Gastrocnemius medialis (tissue), 4 donors: ENCODE data around the gene FAM110A. TPM values are rescaled to one million over a fixed set of nuclear protein-coding genes. Genes with fewer than 3 reads are reported as not detected.

Source experiments
- ATAC-seq, 2 donors: fragments of 150-250 bp; one replicate each; pipeline ENCODE4 v1.9.1; 2016
- DNase-seq, 2 donors: peaks; one replicate each; pipeline ENCODE4 v3.0.0-alpha.2; 2019
- H3K27ac ChIP-seq, 4 donors: fragments of 200-600 bp; sonication (generic); 1 replicate in 1 of 4; 2 replicates in 3 of 4; pipeline ENCODE4 v1.5.1; 2016 to 2018; ENCODE audit warnings: mild to moderate bottlenecking in 2 of 4, moderate library complexity in 1 of 4
- H3K27me3 ChIP-seq, 3 donors: fragments of 200-600 bp; sonication (generic) in 2 of 3; 1 replicate in 1 of 3; 2 replicates in 2 of 3; pipeline versions ENCODE4 v1.5.1 to v1.6.0; 2016 to 2019; ENCODE audit warnings: mild to moderate bottlenecking in 1 of 3, moderate library complexity in 1 of 3
- H3K36me3 ChIP-seq, 2 donors: fragments of 200-600 bp; sonication (generic) in 1 of 2; one replicate each; pipeline ENCODE4 v1.5.1; 2017 to 2018
- H3K4me1 ChIP-seq, 2 donors: fragments of 200-600 bp; sonication (generic) in 1 of 2; one replicate each; pipeline ENCODE4 v1.5.1; 2016 to 2017; ENCODE audit warnings: mild to moderate bottlenecking in 2 of 2
- H3K4me3 ChIP-seq, 4 donors: fragments of 200-600 bp; sonication (generic) in 3 of 4; 1 replicate in 1 of 4; 2 replicates in 3 of 4; pipeline ENCODE4 v1.5.1; 2016 to 2019; ENCODE audit warnings: mild to moderate bottlenecking in 2 of 4
- H3K9me3 ChIP-seq, 3 donors: fragments of 200-600 bp; sonication (generic) in 2 of 3; 1 replicate in 1 of 3; 2 replicates in 2 of 3; pipeline ENCODE4 v1.5.1; 2016 to 2019
- CTCF ChIP-seq, 5 experiments: fragments of 450-650 bp in 3 of 5; fragments of 200-600 bp in 2 of 5; sonication (generic) in 2 of 5; IDR thresholded peaks in 4 of 5; conservative IDR thresholded peaks in 1 of 5; 1 replicate in 4 of 5; 2 replicates in 1 of 5; pipeline ENCODE4 v1.5.1; 2016 to 2019; ENCODE audit warnings: antibody characterized with exemption in 5 of 5, mild to moderate bottlenecking in 3 of 5, moderate library complexity in 3 of 5
- POLR2A ChIP-seq, 2 donors: fragments of 450-650 bp; IDR thresholded peaks; one replicate each; pipeline ENCODE4 v1.6.1; 2017; ENCODE audit warnings: antibody characterized with exemption in 2 of 2, mild to moderate bottlenecking in 2 of 2, moderate library complexity in 2 of 2
- in situ Hi-C, 4 donors: fragments of 200-750 bp; cut with MboI; loops; one replicate each; pipeline versions ENCODE4 v1.15.0 to v1.8.0; 2017; ENCODE audit warnings: low sequenced_read_pairs in 4 of 4
- intact Hi-C: fragments of 100-400 bp; cut with DNase I; formaldehyde crosslinking; loops from one replicate; pipeline ENCODE4 v1.15.1; 2023; ENCODE audit warnings: low total_unique reads
- total RNA-seq, 4 donors: library from RNA; depleted of rRNA; stranded (reverse); fragments of >200 nt; gene quantifications; one replicate each; pipeline versions ENCODE4 v1.1.0 to v1.2.3, GENCODE V29; 2016

Gene FAM110A
- total RNA-seq, 4 donors from 2014 or later = 0.25 to 6.2 (median 1.9) TPM

GRCh38 chr20:871436-871835, 37.9 kb downstream of the FAM110A start:
- Histone ChIP-seq H3K4me3 (no peak overlapping the region), H3K4me1 (no peaks in the 10 kb centered on the region), H3K9me3 (no peaks in the 10 kb centered on the region), H3K36me3 (no peaks in the 10 kb centered on the region), H3K27me3 (peaks cover 0 to 5% (median 4%) of the 10 kb centered on the region in 3 donors), H3K27ac (no peak overlapping the region)
- no peak for TF ChIP-seq POLR2A (IDR thresholded peaks at IDR 0.05)
- TF ChIP-seq CTCF (IDR thresholded peaks at IDR 0.05 in 4 of 5, conservative IDR thresholded peaks at IDR 0.05 in 1 of 5) = no peak
- DNase-seq = no peak
- in situ Hi-C loops = no loop called here
- ATAC-seq = no peak
- intact Hi-C loops = no loop called here

GRCh38 chr20:871948-872347, 38.4 kb downstream of the FAM110A start:
- H3K4me3 ChIP-seq = no peak overlapping the region
- no peaks in the 10 kb centered on the region for H3K36me3 ChIP-seq
- H3K27me3 ChIP-seq = peaks cover 0 to 5% (median 4%) of the 10 kb centered on the region in 3 donors
- H3K4me1 ChIP-seq = no peaks in the 10 kb centered on the region
- H3K27ac ChIP-seq = no peak overlapping the region
- DNase-seq (no peak), ATAC-seq (no peak)
- TF ChIP-seq CTCF (IDR thresholded peaks at IDR 0.05 in 4 of 5, conservative IDR thresholded peaks at IDR 0.05 in 1 of 5) (no peak), POLR2A (IDR thresholded peaks at IDR 0.05) (no peak)
- in situ Hi-C loops (no loop called here), intact Hi-C loops (no loop called here)
- H3K9me3 ChIP-seq = no peaks in the 10 kb centered on the region

- no peaks in the 10 kb centered on the region for H3K36me3 ChIP-seq
- DNase-seq (no peak), ATAC-seq (no peak)
- intact Hi-C loops = no loop called here
- TF ChIP-seq POLR2A (IDR thresholded peaks at IDR 0.05) = no peak
- no peak for TF ChIP-seq CTCF (IDR thresholded peaks at IDR 0.05 in 4 of 5, conservative IDR thresholded peaks at IDR 0.05 in 1 of 5)
- no peaks in the 10 kb centered on the region for H3K4me1 ChIP-seq
- peaks cover 0 to 5% (median 4%) of the 10 kb centered on the region in 3 donors for H3K27me3 ChIP-seq
- no peak overlapping the region for H3K4me3 ChIP-seq
- H3K9me3 ChIP-seq = no peaks in the 10 kb centered on the region
- in situ Hi-C loops = no loop called here
- no peak overlapping the region for H3K27ac ChIP-seq
Measured at GRCh38 chr20:872855-873520, 39.5 kb downstream of the FAM110A start.

- no peaks in the 10 kb centered on the region for H3K4me1 ChIP-seq
- intact Hi-C loops (no loop called here), in situ Hi-C loops (no loop called here)
- ATAC-seq = no peak
- no peaks in the 10 kb centered on the region for H3K9me3 ChIP-seq
- DNase-seq = no peak
- TF ChIP-seq POLR2A (IDR thresholded peaks at IDR 0.05) (no peak), CTCF (IDR thresholded peaks at IDR 0.05 in 4 of 5, conservative IDR thresholded peaks at IDR 0.05 in 1 of 5) (no peak)
- no peak overlapping the region for H3K4me3 ChIP-seq
- H3K27me3 ChIP-seq = peaks cover 0 to 5% (median 4%) of the 10 kb centered on the region in 3 donors
- no peak overlapping the region for H3K27ac ChIP-seq
- H3K36me3 ChIP-seq = no peaks in the 10 kb centered on the region
Measured at GRCh38 chr20:873875-874607, 40.5 kb downstream of the FAM110A start.
